PC-3 (cell line): Measurements from ENCODE around the gene CHN1. TPM values are rescaled to one million over a fixed set of nuclear protein-coding genes. Genes with fewer than 3 reads are reported as not detected.

Experiments
- ATAC-seq: fragments of 200-7000 bp; cut with Tn5 transposase; 2 replicates; pipeline ENCODE4 v1.9.1; 2020; ENCODE audit warnings: mild to moderate bottlenecking, moderate library complexity
- BruUV-seq: library from RNA; stranded (reverse); fragments of 400-500 nt; replicated peaks from 2 replicates; lab custom pipeline; 2021; lab: Mats Ljungman, UMichigan
- CTCF ChIA-PET: fragments of 300-600 bp; sonication (Branson Sonifier 250); formaldehyde crosslinking; loops from one replicate; lab custom pipeline; 2022; ENCODE audit warnings: antibody characterized with exemption; lab: Charles Lee
- POLR2A ChIA-PET: fragments of 300-600 bp; sonication (Branson Sonifier 250); formaldehyde crosslinking; loops from one replicate; lab custom pipeline; 2022; ENCODE audit warnings: antibody characterized with exemption; ENCODE audit not compliant: unreplicated experiment; lab: Charles Lee
- DNase-seq: peaks from one replicate; pipeline ENCODE4 v3.0.0-alpha.2; 2015
- H2AFZ ChIP-seq: fragments of 300-600 bp; sonication (generic); 2 replicates; pipeline ENCODE4 v1.6.0; 2016; ENCODE audit warnings: antibody characterized with exemption, low read length
- H3F3A ChIP-seq: fragments of 300-600 bp; sonication (generic); one replicate; pipeline ENCODE4 v1.6.0; 2017; ENCODE audit warnings: antibody characterized with exemption, low read length, control low read depth, mild to moderate bottlenecking; ENCODE audit not compliant: unreplicated experiment
- H3K27ac ChIP-seq: fragments of 300-600 bp; sonication (generic); 2 replicates; pipeline ENCODE4 v1.5.1; 2016; ENCODE audit warnings: mild to moderate bottlenecking, low read length
- H3K27me3 ChIP-seq: fragments of 300-600 bp; sonication (generic); 2 replicates; pipeline ENCODE4 v1.6.1; 2016; ENCODE audit warnings: low read length, mixed read lengths
- H3K36me3 ChIP-seq: fragments of 300-600 bp; sonication (generic); 2 replicates; pipeline ENCODE4 v1.6.1; 2016; ENCODE audit warnings: low read depth, mixed run types, low read length, mixed read lengths
- H3K4me1 ChIP-seq: fragments of 300-600 bp; sonication (generic); 2 replicates; pipeline ENCODE4 v1.5.1; 2016; ENCODE audit warnings: low read length; ENCODE audit not compliant: insufficient read depth
- H3K4me2 ChIP-seq: fragments of 300-600 bp; sonication (generic); 2 replicates; pipeline ENCODE4 v1.6.0; 2016; ENCODE audit warnings: low read length
- H3K4me3 ChIP-seq: fragments of 300-600 bp; sonication (generic); 2 replicates; pipeline ENCODE4 v1.5.1; 2016; ENCODE audit warnings: mild to moderate bottlenecking, low read length, mixed read lengths
- H3K79me2 ChIP-seq: fragments of 300-600 bp; sonication (generic); 2 replicates; pipeline ENCODE4 v1.6.1; 2017; ENCODE audit warnings: low read length, mixed read lengths
- H3K9ac ChIP-seq: fragments of 300-600 bp; sonication (generic); 2 replicates; pipeline ENCODE4 v1.6.0; 2016; ENCODE audit warnings: mild to moderate bottlenecking, low read length
- H3K9me2 ChIP-seq: fragments of 300-600 bp; sonication (generic); replicated peaks from 2 replicates; pipeline ENCODE4 v1.6.1; 2016; ENCODE audit warnings: mixed run types, low read length, mixed read lengths
- H3K9me3 ChIP-seq: fragments of 300-600 bp; sonication (generic); 2 replicates; pipeline ENCODE4 v1.6.1; 2016; ENCODE audit warnings: low read length, mixed read lengths
- H4K20me1 ChIP-seq: fragments of 300-600 bp; sonication (generic); 2 replicates; pipeline ENCODE4 v1.6.1; 2016; ENCODE audit warnings: low read length, mixed read lengths
- CTCF ChIP-seq: fragments of 300-600 bp; sonication (generic); conservative IDR thresholded peaks from 2 replicates; pipeline ENCODE4 v1.5.1; 2017; ENCODE audit warnings: antibody characterized with exemption, low read depth, mild to moderate bottlenecking, low read length
- EZH2 ChIP-seq: fragments of 300-600 bp; sonication (generic); IDR thresholded peaks from one replicate; pipeline ENCODE4 v1.6.1; 2017; ENCODE audit warnings: antibody characterized with exemption, mild to moderate bottlenecking, low read length; ENCODE audit not compliant: unreplicated experiment
- EZH2phosphoT487 ChIP-seq: fragments of 300-600 bp; sonication (generic); IDR thresholded peaks from 2 replicates; pipeline ENCODE4 v1.6.1; 2018; ENCODE audit warnings: mild to moderate bottlenecking, antibody characterized with exemption, low read length, borderline replicate concordance
- intact Hi-C: fragments of 100-400 bp; cut with micrococcal nuclease; formaldehyde crosslinking; loops from 2 replicates; pipeline ENCODE4 v1.9.0; 2023
- total RNA-seq: library from RNA; depleted of rRNA; stranded (reverse); fragments of >200 nt; gene quantifications from 2 replicates; pipeline ENCODE4 v1.2.3, GENCODE V29; 2014

CHN1 gene
- total RNA-seq, 1 experiment from 2014 or later: 7.8 TPM

- intact Hi-C loops: no loop called here
- Histone ChIP-seq H3K4me3 (no peak overlapping the region), H3K9ac (no peak overlapping the region), H3K9me3 (no peaks in the 10 kb centered on the region), H3K27me3 (no peaks in the 10 kb centered on the region), H2AFZ (no peak overlapping the region), H3K27ac (no peak overlapping the region), H3F3A (peaks cover 4% of the 10 kb centered on the region), H4K20me1 (no peaks in the 10 kb centered on the region), H3K4me2 (no peak overlapping the region), H3K79me2 (no peaks in the 10 kb centered on the region), H3K9me2 (no peaks in the 10 kb centered on the region), H3K36me3 (no peaks in the 10 kb centered on the region), H3K4me1 (peaks cover 23% of the 10 kb centered on the region)
- DNase-seq (no peak), ATAC-seq (no peak)
- TF ChIP-seq EZH2phosphoT487 (no peak), CTCF (no peak), EZH2 (no peak)
- ChIA-PET CTCF (no interaction called here), POLR2A (no interaction called here)
- no TSS peak for BruUV-seq
These were observed 27.8 kb downstream of the CHN1 start for GRCh38 chr2:174977364-174977763.

- no peak overlapping the region for H3K4me2 ChIP-seq
- intact Hi-C loops: no loop called here
- H3K4me3 ChIP-seq: no peak overlapping the region
- ATAC-seq (no peak), DNase-seq (no peak)
- no peaks in the 10 kb centered on the region for H3K36me3 ChIP-seq
- no peak overlapping the region for H3K9ac ChIP-seq
- H3K4me1 ChIP-seq: peaks cover 44% of the 10 kb centered on the region
- no peaks in the 10 kb centered on the region for H4K20me1 ChIP-seq
- ChIA-PET CTCF (no interaction called here), POLR2A (no interaction called here)
- no peaks in the 10 kb centered on the region for H3K27me3 ChIP-seq
- peaks cover 4% of the 10 kb centered on the region for H3F3A ChIP-seq
- no peaks in the 10 kb centered on the region for H3K79me2 ChIP-seq
- TF ChIP-seq CTCF (no peak), EZH2 (no peak), EZH2phosphoT487 (no peak)
- no peak overlapping the region for H3K27ac ChIP-seq
- H2AFZ ChIP-seq: no peak overlapping the region
- H3K9me2 ChIP-seq: no peaks in the 10 kb centered on the region
- no TSS peak for BruUV-seq
- no peaks in the 10 kb centered on the region for H3K9me3 ChIP-seq
These were observed 31.1 kb downstream of the CHN1 start for GRCh38 chr2:174974131-174974530.

- H4K20me1 ChIP-seq: no peaks in the 10 kb centered on the region
- no peak for TF ChIP-seq EZH2
- TF ChIP-seq CTCF: no peak
- TF ChIP-seq EZH2phosphoT487: no peak
- H3K36me3 ChIP-seq: no peaks in the 10 kb centered on the region
- peak overlapping the region; percentile 67 for H3K4me2 ChIP-seq
- ATAC-seq (peak; percentile 25), DNase-seq (peak; percentile 66)
- peaks cover 4% of the 10 kb centered on the region for H3F3A ChIP-seq
- H3K4me3 ChIP-seq: no peak overlapping the region
- H2AFZ ChIP-seq: no peak overlapping the region
- CTCF ChIA-PET: no interaction called here
- H3K9me2 ChIP-seq: no peaks in the 10 kb centered on the region
- no peaks in the 10 kb centered on the region for H3K79me2 ChIP-seq
- no peak overlapping the region for H3K9ac ChIP-seq
- BruUV-seq: no TSS peak
- intact Hi-C loops: no loop called here
- no peaks in the 10 kb centered on the region for H3K9me3 ChIP-seq
- POLR2A ChIA-PET: interaction anchor here (0.7 kb wide), 1 partner anchor 42 kb away, joined by 5 read pairs; no protein-coding TSS in a partner anchor
- peaks cover 44% of the 10 kb centered on the region for H3K4me1 ChIP-seq
- peak overlapping the region; percentile 83 for H3K27ac ChIP-seq
- no peaks in the 10 kb centered on the region for H3K27me3 ChIP-seq
These were observed 32.3 kb downstream of the CHN1 start for GRCh38 chr2:174972924-174973323.
